PC-9 (cell line): ENCODE results near the gene LARGE1. TPM values are rescaled to one million over a fixed set of nuclear protein-coding genes. Genes with fewer than 3 reads are reported as not detected.

Experiments used
- BruUV-seq: library from RNA; stranded (reverse); fragments of 400-500 nt; replicated peaks from 2 replicates; lab custom pipeline; 2021; lab: Mats Ljungman, UMichigan
- CTCF ChIA-PET: fragments of 300-600 bp; sonication (Branson Sonifier 250); formaldehyde crosslinking; loops from one replicate; lab custom pipeline; 2022; ENCODE audit warnings: antibody characterized with exemption; lab: Charles Lee
- POLR2A ChIA-PET: fragments of 300-600 bp; sonication (Branson Sonifier 250); formaldehyde crosslinking; loops from one replicate; lab custom pipeline; 2022; ENCODE audit warnings: antibody characterized with exemption; ENCODE audit not compliant: unreplicated experiment; lab: Charles Lee
- DNase-seq, 2 experiments: peaks; one replicate each; pipeline versions ENCODE4 v3.0.0 to v3.0.0-alpha.2; 2015 to 2022; ENCODE audit warnings: mixed read lengths in 1 of 2
- H2AFZ ChIP-seq: fragments of 200-600 bp; sonication (generic); 2 replicates; pipeline ENCODE4 v1.8.1; 2017; ENCODE audit warnings: antibody characterized with exemption
- H3F3A ChIP-seq: fragments of 200-600 bp; sonication (generic); 2 replicates; pipeline ENCODE4 v1.8.1; 2017; ENCODE audit warnings: antibody characterized with exemption, mild to moderate bottlenecking, low read depth; ENCODE audit not compliant: insufficient read depth
- H3K27ac ChIP-seq: fragments of 200-600 bp; sonication (generic); 2 replicates; pipeline ENCODE4 v1.6.1; 2016; ENCODE audit warnings: mixed run types
- H3K27me3 ChIP-seq: fragments of 200-600 bp; sonication (generic); 2 replicates; pipeline ENCODE4 v1.6.1; 2016; ENCODE audit warnings: low read depth, mixed run types; ENCODE audit not compliant: insufficient read depth
- H3K36me3 ChIP-seq: fragments of 200-600 bp; sonication (generic); 2 replicates; pipeline ENCODE4 v1.6.1; 2016; ENCODE audit warnings: low read depth, mixed run types
- H3K4me1 ChIP-seq: fragments of 200-600 bp; sonication (generic); replicated peaks from 2 replicates; pipeline ENCODE4 v1.6.1; 2016; ENCODE audit warnings: mixed run types; ENCODE audit not compliant: insufficient read depth
- H3K4me2 ChIP-seq: fragments of 200-600 bp; sonication (generic); 2 replicates; pipeline ENCODE4 v1.6.1; 2017; ENCODE audit warnings: mixed run types
- H3K4me3 ChIP-seq: fragments of 200-600 bp; sonication (generic); 2 replicates; pipeline ENCODE4 v1.6.1; 2016; ENCODE audit warnings: mixed run types
- H3K79me2 ChIP-seq: fragments of 200-600 bp; sonication (generic); 2 replicates; pipeline ENCODE4 v1.6.1; 2017; ENCODE audit warnings: low read depth, mixed run types
- H3K9me2 ChIP-seq: fragments of 200-600 bp; sonication (generic); 2 replicates; pipeline ENCODE4 v1.8.1; 2017; ENCODE audit warnings: mild to moderate bottlenecking; ENCODE audit not compliant: insufficient read depth
- H3K9me3 ChIP-seq: fragments of 200-600 bp; sonication (generic); 2 replicates; pipeline ENCODE4 v1.8.1; 2016; ENCODE audit warnings: low read depth; ENCODE audit not compliant: insufficient read depth
- H4K20me1 ChIP-seq: fragments of 200-600 bp; sonication (generic); 2 replicates; pipeline ENCODE4 v1.8.1; 2017; ENCODE audit not compliant: insufficient read depth
- CTCF ChIP-seq: fragments of 200-600 bp; sonication (generic); conservative IDR thresholded peaks from 2 replicates; pipeline ENCODE4 v1.6.1; 2017; ENCODE audit warnings: mixed run types, antibody characterized with exemption, mild to moderate bottlenecking, moderate library complexity
- EZH2 ChIP-seq: fragments of 200-600 bp; sonication (generic); IDR thresholded peaks from 2 replicates; pipeline ENCODE4 v1.8.0; 2017; ENCODE audit warnings: antibody characterized with exemption, low read depth
- intact Hi-C: fragments of 100-400 bp; cut with micrococcal nuclease; formaldehyde crosslinking; loops from one replicate; pipeline ENCODE4 v1.10.0; 2022; ENCODE audit not compliant: unreplicated experiment
- total RNA-seq: library from RNA; stranded (reverse); gene quantifications from 2 replicates; pipeline ENCODE4 v1.2.3, GENCODE V29; 2021

LARGE1 gene
- total RNA-seq, 1 experiment from 2014 or later: 12.5 TPM

GRCh38 chr22:33687464-33687863, 232.8 kb downstream of the LARGE1 start:
- H3K27ac ChIP-seq: no peak overlapping the region
- intact Hi-C loops: no loop called here
- no peaks in the 10 kb centered on the region for H3K9me2 ChIP-seq
- CTCF ChIA-PET: no interaction called here
- H3F3A ChIP-seq: no peaks in the 10 kb centered on the region
- H2AFZ ChIP-seq: no peak overlapping the region
- no peak overlapping the region for H3K4me2 ChIP-seq
- no peaks in the 10 kb centered on the region for H3K79me2 ChIP-seq
- DNase-seq: no peak
- 0 out of 2 replicates have a peak, but pooled peaks cover 3% of the 10 kb centered on the region for H3K9me3 ChIP-seq
- H3K4me3 ChIP-seq: no peak overlapping the region
- no peak for TF ChIP-seq EZH2
- TF ChIP-seq CTCF: no peak
- no peaks in the 10 kb centered on the region for H3K27me3 ChIP-seq
- no peaks in the 10 kb centered on the region for H3K4me1 ChIP-seq
- H4K20me1 ChIP-seq: no peaks in the 10 kb centered on the region
- H3K36me3 ChIP-seq: no peaks in the 10 kb centered on the region
- POLR2A ChIA-PET: no interaction called here
- BruUV-seq: no TSS peak

GRCh38 chr22:33684087-33684486, 236.2 kb downstream of the LARGE1 start:
- Histone ChIP-seq H3K4me3 (no peak overlapping the region), H4K20me1 (no peaks in the 10 kb centered on the region), H3K9me3 (no peaks in the 10 kb centered on the region), H3K79me2 (no peaks in the 10 kb centered on the region), H3K4me2 (no peak overlapping the region), H3K36me3 (no peaks in the 10 kb centered on the region), H3K27me3 (no peaks in the 10 kb centered on the region), H3K9me2 (no peaks in the 10 kb centered on the region), H3K4me1 (no peaks in the 10 kb centered on the region), H2AFZ (no peak overlapping the region), H3F3A (no peaks in the 10 kb centered on the region), H3K27ac (no peak overlapping the region)
- ChIA-PET POLR2A (no interaction called here), CTCF (no interaction called here)
- DNase-seq: no peak
- TF ChIP-seq CTCF (no peak), EZH2 (no peak)
- intact Hi-C loops: no loop called here
- BruUV-seq: no TSS peak

- Histone ChIP-seq H4K20me1 (no peaks in the 10 kb centered on the region), H3K27ac (no peak overlapping the region), H3K4me3 (no peak overlapping the region), H2AFZ (no peak overlapping the region), H3K9me3 (no peaks in the 10 kb centered on the region), H3F3A (no peaks in the 10 kb centered on the region), H3K27me3 (no peaks in the 10 kb centered on the region), H3K4me1 (no peaks in the 10 kb centered on the region), H3K79me2 (no peaks in the 10 kb centered on the region), H3K4me2 (no peak overlapping the region), H3K36me3 (no peaks in the 10 kb centered on the region), H3K9me2 (no peaks in the 10 kb centered on the region)
- intact Hi-C loops: no loop called here
- no peak for TF ChIP-seq CTCF
- no peak for TF ChIP-seq EZH2
- BruUV-seq: no TSS peak
- POLR2A ChIA-PET: no interaction called here
- CTCF ChIA-PET: no interaction called here
- DNase-seq: no peak
Measured at GRCh38 chr22:33682927-33683326, 237.3 kb downstream of the LARGE1 start.
